NCI-H2107 treated with DMSO at 0.1 percent for 48 hours (cell line): Measurements from ENCODE around the gene GALNT14.

Experiments used
- DNase-seq: peaks from one replicate; lab custom pipeline; 2025; ENCODE audit not compliant: unreplicated experiment; lab: John Stamatoyannopoulos, UW

Gene GALNT14

GRCh38 chr2:30950339-30950738, 187.9 kb downstream of the GALNT14 start:
- DNase-seq = no peak

- no peak for DNase-seq
These were observed 188.8 kb downstream of the GALNT14 start for GRCh38 chr2:30949435-30949834.

DNA sequence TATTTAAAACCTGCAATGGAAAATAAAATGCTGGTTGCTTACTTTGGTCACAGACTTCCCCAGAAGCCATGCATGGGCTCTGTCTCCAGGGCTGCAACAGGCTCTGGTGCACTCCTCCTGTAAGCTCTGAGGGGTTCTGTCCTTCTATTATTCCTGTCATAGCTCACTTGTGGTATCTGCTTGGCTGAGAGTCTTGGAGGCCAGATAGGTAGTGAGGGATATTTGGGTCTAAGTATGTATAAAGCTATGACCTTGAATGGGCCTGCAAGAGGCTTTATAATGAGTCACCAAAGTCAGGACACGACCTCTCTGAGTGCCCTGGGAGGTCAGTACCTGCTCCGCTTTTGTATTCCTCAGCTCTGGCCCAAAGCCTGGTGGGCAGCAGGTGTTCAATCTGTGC, 189.4 kb downstream of the GALNT14 start:
- DNase-seq = no peak

GRCh38 chr2:30948130-30948529, 190.1 kb downstream of the GALNT14 start:
- no peak for DNase-seq

GRCh38 chr2:30947686-30948085, 190.6 kb downstream of the GALNT14 start:
- no peak for DNase-seq

DNA sequence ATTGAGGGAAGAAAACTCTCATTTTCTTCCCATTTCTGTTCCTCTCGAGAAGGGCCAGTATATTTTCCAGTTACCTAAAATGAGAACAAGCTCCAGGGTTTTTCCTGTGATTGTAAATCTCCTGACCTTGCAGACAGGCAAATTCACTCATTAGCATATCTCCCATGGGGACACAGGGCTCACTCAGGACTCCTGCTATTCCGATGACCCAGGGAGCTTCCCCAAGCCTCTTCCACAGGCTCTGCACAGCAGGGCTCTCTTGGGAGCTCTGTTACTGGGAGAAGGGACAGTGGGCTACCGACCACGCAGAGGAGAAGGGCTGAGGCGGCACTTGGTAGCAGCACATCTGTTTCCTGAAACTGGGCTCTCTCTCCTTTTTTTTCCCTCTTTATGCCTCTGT, 195.8 kb downstream of the GALNT14 start:
- DNase-seq = no peak

DNA sequence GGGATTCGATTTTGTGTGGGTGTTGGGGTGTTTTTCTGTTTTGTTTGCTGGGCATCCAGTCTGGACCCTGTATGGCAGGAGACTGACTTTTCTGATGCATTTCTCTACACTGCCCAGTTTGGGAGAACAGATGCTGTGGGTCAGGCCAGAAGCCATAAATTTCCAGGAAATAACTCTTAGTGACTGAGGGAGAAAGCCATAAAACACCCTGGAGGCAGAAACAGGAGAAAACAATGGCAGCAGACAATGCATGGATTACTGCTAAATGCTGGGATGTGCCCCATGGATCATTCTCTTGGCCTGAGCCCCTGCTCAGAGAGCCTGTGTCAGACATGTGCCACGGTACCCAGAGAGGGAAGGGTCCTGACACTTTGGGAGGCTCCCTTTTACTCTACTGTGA, 197.4 kb downstream of the GALNT14 start:
- DNase-seq = no peak

GRCh38 chr2:30939364-30939763, 198.9 kb downstream of the GALNT14 start:
- no peak for DNase-seq

DNA sequence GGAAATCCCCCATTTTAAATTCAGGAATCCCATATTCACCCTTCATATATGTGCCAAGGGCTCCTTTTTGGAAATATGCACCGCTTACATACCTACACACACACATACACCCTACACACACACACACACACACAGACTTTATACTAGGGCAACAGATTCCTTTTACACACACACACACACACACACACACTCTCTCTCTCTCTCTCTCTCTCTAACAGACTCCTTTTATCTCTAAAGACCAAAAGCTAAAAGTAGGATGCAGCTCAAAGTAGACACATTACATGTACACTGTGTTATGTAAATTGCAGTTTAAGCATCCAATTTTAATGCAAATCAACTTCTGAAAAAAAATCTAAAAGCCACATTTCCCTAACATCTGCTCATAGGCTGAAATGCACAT, 200.0 kb downstream of the GALNT14 start:
- DNase-seq = no peak

GRCh38 chr2:30936977-30937376, 201.3 kb downstream of the GALNT14 start:
- DNase-seq = no peak

DNA sequence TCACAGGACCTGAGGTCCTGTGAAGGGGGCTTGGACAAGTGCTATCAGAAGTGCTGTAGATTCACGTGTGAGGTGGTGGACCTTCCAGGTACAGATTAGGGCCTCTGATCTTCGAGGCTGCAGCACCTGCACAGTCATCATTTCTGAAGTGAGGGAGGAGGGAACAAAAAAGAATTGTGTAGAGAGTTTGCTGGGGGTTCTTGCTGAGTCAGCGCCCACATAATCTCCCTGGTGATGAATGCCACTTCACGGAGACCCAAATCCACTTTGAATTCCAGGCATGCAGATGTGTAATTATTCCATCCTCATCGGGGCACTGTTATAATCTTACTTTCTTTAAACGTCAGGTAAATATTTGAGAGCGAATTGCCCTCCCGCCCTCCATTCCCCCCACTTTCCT, 202.4 kb downstream of the GALNT14 start:
- no peak for DNase-seq

DNA sequence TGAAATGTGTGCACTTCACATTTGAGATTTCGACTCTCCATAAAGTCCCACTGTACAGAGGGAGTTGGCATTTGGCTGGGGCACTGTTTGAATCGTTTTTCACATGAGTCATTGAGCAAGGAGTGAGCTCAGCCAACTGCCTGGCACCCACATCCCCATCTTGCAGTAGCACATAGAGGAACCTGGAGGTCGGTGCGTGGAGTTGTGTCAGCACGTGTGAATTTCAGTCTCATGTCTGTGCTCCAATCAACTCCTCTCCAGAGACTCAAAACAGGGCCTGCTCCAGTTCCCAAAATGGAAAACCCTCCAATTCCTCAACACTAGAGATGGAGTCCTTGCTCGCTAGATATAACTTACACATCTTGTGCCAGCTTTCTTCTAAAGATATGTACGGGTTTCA, 204.2 kb downstream of the GALNT14 start:
- no peak for DNase-seq

DNA sequence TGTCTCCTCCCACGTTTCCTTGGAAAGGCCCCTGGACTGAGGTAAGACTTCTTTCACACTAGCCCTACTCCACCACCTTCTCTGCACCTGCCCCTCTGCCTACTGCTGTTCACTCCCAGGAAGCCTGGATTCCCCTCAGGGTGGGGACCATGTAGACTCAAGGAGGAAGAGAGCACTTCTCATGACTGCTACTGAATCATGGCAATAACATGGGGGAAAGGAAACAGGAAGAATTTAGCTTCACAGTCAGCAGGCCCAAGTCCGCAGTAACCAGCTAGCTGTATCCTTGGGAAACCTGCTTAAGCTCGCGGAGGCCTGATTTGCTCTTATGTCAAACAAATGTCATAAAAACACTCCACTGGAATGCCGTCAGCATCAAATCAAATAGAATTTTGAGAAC, 204.7 kb downstream of the GALNT14 start:
- no peak for DNase-seq

DNA sequence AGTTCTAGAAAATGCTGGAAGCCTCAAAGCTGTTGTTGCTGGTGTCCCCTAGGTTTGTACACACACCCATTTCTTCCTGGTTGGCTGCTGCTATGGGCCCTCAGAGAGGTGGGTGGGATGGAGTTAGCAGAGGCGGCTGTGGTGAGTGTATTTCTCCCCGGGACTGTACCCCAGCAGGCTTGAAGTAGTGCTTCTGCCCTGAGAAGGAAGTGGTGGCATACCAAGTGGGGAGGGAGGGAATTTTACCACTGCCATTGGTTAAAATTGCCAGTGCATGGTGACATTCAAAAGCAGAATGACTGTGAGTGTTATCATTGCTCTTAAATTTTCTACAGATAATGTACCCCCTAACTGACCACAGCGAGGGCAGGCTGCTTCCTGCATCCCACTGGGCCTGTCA, 205.4 kb downstream of the GALNT14 start:
- no peak for DNase-seq

DNA sequence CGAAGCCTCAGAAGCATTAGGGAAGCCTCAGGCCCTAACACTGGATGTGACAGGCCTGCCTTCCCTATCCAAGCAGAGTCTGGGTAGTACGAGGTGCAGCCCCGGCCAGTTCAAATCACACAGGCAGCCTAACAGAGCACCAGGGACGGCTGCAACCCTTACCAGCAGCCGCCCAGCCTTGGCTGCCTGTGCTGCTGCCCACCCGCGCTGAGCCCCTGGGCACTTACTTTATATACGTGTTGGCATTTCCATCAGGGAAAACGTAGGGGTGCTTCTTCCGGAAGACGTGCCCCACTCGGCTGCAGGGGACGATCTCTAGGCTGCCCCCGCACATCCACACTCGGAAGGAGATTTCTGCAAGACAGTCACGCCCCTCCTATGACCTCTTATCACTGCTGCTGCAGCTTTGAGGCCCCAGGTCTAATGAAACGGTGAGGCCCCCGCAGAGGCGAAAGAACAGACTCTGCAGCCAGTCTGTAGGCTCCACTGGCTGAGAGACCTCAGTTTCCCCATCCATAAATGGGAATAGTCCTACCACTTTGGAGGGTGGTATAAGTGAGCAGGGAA, 206.3 kb downstream of the GALNT14 start:
- no peak for DNase-seq

DNA sequence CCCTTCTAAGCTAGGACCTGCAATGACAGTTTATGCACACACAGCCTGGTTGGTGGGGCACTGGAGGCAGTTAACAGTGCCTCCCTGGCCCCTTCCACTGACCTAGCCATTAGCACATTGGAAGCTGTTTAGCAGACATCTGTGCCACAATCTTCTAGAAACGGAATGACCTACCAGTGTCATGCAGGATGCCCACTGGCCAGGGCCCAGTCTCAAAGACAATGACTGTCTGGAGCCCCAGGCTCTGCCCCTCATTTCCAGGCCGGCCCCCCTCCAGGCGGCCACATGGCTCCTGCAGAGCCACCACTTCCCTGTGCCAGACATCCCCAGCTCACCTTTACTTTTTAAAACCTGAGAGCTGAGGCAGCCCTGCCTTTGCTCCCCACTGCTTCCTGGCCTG, 207.5 kb downstream of the GALNT14 start:
- no peak for DNase-seq

DNA sequence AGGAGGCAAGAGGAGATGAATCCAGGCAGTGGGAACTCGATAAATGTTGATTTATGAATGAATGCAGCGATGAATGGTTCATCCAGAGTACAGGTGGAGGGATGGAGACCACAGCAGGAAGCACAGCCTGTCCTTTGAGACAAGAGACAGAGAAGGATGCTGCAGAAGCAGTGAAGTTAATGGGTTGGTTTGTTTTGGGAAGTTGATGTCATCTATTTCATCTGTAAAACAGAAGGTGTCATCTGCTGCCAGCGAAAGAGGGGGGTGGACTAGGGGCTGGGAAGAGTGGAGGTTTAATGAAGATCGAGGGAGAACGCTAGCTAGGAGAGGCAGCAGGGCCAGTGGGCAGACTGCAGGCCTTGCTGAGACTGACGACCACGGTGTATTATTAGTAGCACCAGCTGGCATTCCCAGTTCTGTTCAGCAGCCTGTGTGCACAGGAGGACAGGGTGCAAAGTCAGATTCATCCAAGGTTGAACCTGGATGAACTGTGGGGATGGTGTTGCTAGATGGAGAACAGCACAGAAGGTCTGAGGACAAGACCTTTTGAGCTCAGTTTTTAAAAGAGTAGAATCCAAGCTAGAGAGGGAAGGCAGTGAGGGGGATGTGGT, 210.7 kb downstream of the GALNT14 start:
- DNase-seq = no peak

DNA sequence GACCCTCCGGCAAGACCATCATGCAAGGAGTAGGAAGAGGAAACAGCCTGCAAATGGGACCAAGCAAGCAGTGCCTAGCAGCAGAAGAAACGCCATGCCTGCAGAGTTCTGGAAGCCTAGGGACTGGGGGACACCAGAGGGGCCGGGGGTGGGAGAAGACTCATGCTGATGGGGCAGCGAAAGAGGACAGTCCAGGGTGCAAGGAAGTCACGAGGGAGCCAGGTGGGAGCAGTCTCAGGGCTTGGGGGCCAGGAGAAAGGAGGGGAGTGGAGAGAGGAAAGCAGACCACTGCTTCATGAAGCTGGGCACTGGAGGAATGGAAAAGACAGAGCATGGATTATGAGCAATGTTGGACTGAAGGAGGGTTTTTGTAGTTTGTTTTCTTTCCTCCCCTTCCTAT, 211.6 kb downstream of the GALNT14 start:
- DNase-seq = no peak

DNA sequence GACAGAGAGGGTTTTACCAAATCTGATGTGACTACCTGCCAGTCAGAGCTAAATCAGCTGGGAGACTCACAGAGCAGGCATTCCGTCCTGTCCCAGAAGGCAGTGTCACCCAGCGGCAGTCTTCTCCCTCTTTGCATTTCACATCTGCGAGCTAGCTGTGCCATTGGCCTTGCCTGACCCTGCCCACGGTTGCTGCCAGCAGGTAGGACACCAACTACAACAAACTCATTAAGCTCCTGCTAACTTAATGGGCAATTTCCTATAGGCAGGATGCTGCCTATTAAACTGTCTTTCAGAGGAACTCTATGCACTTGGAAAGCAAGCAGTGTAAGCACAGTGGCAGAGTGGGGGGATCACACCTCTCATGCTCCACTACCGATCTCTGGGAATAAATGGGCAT, 214.6 kb downstream of the GALNT14 start:
- DNase-seq = no peak

GRCh38 chr2:30920511-30920910, 217.7 kb downstream of the GALNT14 start:
- DNase-seq = no peak

- no peak for DNase-seq
These were observed 222.8 kb downstream of the GALNT14 start for GRCh38 chr2:30915486-30915885.

DNA sequence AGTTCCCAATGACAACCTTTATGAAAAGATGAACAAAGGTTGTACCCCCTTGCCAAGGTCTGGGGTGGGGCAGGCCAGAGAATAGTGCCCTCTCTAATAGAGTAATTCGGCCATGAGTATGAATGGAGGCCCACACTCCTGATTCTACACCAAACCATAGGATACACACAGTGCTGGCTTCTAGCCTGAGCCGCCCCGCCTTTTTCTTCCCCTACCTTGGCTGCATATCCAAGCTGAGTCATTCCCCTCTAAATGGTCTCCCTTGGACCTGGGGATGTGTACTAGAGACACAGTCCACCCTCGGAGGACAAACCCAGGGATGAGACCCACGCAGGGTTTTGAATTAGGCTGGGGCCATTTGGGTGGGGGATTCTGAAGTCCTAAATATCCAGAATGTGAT, 223.8 kb downstream of the GALNT14 start:
- no peak for DNase-seq

DNA sequence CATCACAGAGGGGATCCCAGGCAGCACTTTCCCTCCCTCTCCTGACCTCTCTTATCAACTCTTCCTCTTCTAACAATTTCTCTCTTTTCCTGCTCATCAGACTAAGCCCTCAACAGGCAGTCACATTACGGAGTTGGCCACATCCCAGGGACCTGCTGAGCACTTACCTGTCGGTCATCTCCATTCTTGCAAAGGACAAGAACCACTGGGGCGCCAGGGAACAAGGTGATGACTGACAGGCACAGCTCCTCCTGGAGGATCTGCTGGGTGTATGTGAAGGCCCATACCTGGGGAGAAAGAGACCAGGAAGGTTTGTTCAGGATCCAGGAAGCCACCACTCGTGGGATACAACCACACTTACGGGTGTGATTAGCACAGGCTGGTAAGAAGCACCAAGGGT, 226.2 kb downstream of the GALNT14 start:
- no peak for DNase-seq
